ENCODE measurements around the gene INTS6.

Gene INTS6

DNA sequence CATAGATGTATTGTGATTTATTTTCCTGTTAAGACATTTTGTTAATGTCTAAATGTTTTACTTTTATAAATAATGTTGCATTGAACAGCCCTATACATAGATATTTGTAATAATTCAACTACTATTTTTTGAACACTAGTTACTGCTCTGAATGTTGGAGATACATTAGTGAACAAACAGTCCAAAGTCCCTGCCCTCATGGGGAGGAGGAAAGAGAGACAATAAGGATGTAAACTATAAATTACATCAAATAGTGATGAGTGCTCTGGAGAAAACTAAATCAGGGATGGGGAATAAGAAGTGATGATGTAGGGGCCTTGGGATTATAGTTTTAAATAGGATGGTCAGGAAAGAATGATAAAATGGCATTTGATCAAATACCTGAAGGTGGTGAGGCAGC, 12.3 kb upstream of the INTS6 start (continued):
- TF ChIP-seq PATZ1 (CRISPR knock-in tag; IDR thresholded peaks at IDR 0.05; ENCODE audit: borderline replicate concordance), result no peak
- TF ChIP-seq ZFP30 (CRISPR knock-in tag; IDR thresholded peaks at IDR 0.05), result no peak
- no peak for TF ChIP-seq GLIS3 (CRISPR knock-in tag; IDR thresholded peaks at IDR 0.05)
- TF ChIP-seq, protein P1, sequence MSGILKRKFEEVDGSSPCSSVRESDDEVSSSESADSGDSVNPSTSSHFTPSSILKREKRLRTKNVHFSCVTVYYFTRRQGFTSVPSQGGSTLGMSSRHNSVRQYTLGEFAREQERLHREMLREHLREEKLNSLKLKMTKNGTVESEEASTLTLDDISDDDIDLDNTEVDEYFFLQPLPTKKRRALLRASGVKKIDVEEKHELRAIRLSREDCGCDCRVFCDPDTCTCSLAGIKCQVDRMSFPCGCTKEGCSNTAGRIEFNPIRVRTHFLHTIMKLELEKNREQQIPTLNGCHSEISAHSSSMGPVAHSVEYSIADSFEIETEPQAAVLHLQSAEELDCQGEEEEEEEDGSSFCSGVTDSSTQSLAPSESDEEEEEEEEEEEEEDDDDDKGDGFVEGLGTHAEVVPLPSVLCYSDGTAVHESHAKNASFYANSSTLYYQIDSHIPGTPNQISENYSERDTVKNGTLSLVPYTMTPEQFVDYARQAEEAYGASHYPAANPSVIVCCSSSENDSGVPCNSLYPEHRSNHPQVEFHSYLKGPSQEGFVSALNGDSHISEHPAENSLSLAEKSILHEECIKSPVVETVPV (CRISPR knock-in tag; IDR thresholded peaks at IDR 0.05), result no peak
- TF ChIP-seq, protein P2, sequence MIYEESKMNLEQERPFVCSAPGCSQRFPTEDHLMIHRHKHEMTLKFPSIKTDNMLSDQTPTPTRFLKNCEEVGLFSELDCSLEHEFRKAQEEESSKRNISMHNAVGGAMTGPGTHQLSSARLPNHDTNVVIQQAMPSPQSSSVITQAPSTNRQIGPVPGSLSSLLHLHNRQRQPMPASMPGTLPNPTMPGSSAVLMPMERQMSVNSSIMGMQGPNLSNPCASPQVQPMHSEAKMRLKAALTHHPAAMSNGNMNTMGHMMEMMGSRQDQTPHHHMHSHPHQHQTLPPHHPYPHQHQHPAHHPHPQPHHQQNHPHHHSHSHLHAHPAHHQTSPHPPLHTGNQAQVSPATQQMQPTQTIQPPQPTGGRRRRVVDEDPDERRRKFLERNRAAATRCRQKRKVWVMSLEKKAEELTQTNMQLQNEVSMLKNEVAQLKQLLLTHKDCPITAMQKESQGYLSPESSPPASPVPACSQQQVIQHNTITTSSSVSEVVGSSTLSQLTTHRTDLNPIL (CRISPR knock-in tag; IDR thresholded peaks at IDR 0.05; ENCODE audit: low read depth), result no peak
- TF ChIP-seq ZC3H10 (CRISPR knock-in tag; IDR thresholded peaks at IDR 0.05), result no peak
- no peak for TF ChIP-seq PPARA (CRISPR knock-in tag; IDR thresholded peaks at IDR 0.05; ENCODE audit: borderline replicate concordance)

GRCh38 chr13:51457086-51457815, 4.4 kb upstream of the INTS6 start:
- ATAC-seq, result no peak
- no peak for TF ChIP-seq TCF4 (CRISPR knock-in tag; IDR thresholded peaks at IDR 0.05; ENCODE audit: borderline replicate concordance)
- no peak for TF ChIP-seq ZNF565 (CRISPR knock-in tag; conservative IDR thresholded peaks at IDR 0.05; ENCODE audit: low read depth)
- no peak for TF ChIP-seq BACH2 (CRISPR knock-in tag; IDR thresholded peaks at IDR 0.05; ENCODE audit: borderline replicate concordance)
- TF ChIP-seq, protein P3, sequence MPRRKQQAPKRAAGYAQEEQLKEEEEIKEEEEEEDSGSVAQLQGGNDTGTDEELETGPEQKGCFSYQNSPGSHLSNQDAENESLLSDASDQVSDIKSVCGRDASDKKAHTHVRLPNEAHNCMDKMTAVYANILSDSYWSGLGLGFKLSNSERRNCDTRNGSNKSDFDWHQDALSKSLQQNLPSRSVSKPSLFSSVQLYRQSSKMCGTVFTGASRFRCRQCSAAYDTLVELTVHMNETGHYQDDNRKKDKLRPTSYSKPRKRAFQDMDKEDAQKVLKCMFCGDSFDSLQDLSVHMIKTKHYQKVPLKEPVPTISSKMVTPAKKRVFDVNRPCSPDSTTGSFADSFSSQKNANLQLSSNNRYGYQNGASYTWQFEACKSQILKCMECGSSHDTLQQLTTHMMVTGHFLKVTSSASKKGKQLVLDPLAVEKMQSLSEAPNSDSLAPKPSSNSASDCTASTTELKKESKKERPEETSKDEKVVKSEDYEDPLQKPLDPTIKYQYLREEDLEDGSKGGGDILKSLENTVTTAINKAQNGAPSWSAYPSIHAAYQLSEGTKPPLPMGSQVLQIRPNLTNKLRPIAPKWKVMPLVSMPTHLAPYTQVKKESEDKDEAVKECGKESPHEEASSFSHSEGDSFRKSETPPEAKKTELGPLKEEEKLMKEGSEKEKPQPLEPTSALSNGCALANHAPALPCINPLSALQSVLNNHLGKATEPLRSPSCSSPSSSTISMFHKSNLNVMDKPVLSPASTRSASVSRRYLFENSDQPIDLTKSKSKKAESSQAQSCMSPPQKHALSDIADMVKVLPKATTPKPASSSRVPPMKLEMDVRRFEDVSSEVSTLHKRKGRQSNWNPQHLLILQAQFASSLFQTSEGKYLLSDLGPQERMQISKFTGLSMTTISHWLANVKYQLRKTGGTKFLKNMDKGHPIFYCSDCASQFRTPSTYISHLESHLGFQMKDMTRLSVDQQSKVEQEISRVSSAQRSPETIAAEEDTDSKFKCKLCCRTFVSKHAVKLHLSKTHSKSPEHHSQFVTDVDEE (CRISPR knock-in tag; IDR thresholded peaks at IDR 0.05), result no peak
- TF ChIP-seq, protein P1 (CRISPR knock-in tag; IDR thresholded peaks at IDR 0.05), result no peak
- no peak for TF ChIP-seq ISL1 (CRISPR knock-in tag; IDR thresholded peaks at IDR 0.05)
- no peak for TF ChIP-seq POU6F1 (CRISPR knock-in tag; IDR thresholded peaks at IDR 0.05; ENCODE audit: borderline replicate concordance, low read depth)
- TF ChIP-seq TOX (CRISPR knock-in tag; IDR thresholded peaks at IDR 0.05; ENCODE audit: borderline replicate concordance), result no peak
- no peak for TF ChIP-seq OSR1 (CRISPR knock-in tag; IDR thresholded peaks at IDR 0.05)
- TF ChIP-seq CSDC2 (CRISPR knock-in tag; IDR thresholded peaks at IDR 0.05), result no peak
- no peak for TF ChIP-seq ZNF70 (CRISPR knock-in tag; IDR thresholded peaks at IDR 0.05)
- TF ChIP-seq GLIS3 (CRISPR knock-in tag; IDR thresholded peaks at IDR 0.05), result no peak

DNA sequence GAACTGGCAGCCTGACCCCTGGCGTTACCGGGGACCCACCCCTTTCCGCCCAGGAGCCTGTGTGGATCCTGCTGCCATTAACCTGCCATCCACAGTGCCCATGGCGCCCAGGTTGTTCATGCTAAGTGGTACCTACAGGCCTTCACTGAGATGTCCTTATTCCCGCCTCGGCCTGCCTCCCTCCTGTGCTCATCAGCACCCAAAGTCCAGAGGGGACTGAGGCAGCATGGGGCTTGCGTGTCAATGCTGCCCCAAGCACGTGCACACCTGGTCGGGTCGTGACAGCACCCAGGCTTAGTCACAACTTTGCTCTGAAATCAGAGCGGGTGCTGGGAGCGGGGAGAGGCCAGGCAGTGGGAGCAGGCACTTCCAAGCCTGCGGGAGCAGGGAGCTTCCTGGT, 3.7 kb upstream of the INTS6 start:
- ATAC-seq, result no peak
- TF ChIP-seq, protein P2 (CRISPR knock-in tag; IDR thresholded peaks at IDR 0.05; ENCODE audit: low read depth), result no peak
- no peak for TF ChIP-seq TOX (CRISPR knock-in tag; IDR thresholded peaks at IDR 0.05; ENCODE audit: borderline replicate concordance)
- no peak for TF ChIP-seq BACH2 (CRISPR knock-in tag; IDR thresholded peaks at IDR 0.05; ENCODE audit: borderline replicate concordance)
- no peak for TF ChIP-seq ZNF70 (CRISPR knock-in tag; IDR thresholded peaks at IDR 0.05)
- no peak for TF ChIP-seq CSDC2 (CRISPR knock-in tag; IDR thresholded peaks at IDR 0.05)
- no peak for TF ChIP-seq ZC3H10 (CRISPR knock-in tag; IDR thresholded peaks at IDR 0.05)
- no peak for TF ChIP-seq RARB (CRISPR knock-in tag; IDR thresholded peaks at IDR 0.05)
- no peak for TF ChIP-seq PATZ1 (CRISPR knock-in tag; IDR thresholded peaks at IDR 0.05; ENCODE audit: borderline replicate concordance)
- TF ChIP-seq, protein P3 (CRISPR knock-in tag; IDR thresholded peaks at IDR 0.05), result no peak
